Stomach (tissue), 9 donors: ENCODE data around the gene PPP1R3A. TPM values are rescaled to one million over a fixed set of nuclear protein-coding genes. Genes with fewer than 3 reads are reported as not detected.

Experiments
- DNase-seq, 2 donors: peaks; one replicate each; pipeline versions ENCODE4 v3.0.0 to v3.0.0-alpha.2; 2013 to 2019
- H3K27ac ChIP-seq, 5 donors: fragments of 200-600 bp in 4 of 5; sonication (generic) in 4 of 5; one replicate each; pipeline ENCODE4 v1.5.1; 2013 to 2019; ENCODE audit warnings: mild to moderate bottlenecking in 1 of 5, moderate library complexity in 1 of 5
- H3K27me3 ChIP-seq, 3 donors: fragments of 200-600 bp; sonication (generic); one replicate each; pipeline ENCODE4 v1.5.1; 2017 to 2019; ENCODE audit warnings: mixed run types in 1 of 3
- H3K36me3 ChIP-seq, 4 donors: fragments of 200-600 bp; sonication (generic); 1 replicate in 3 of 4; 2 replicates in 1 of 4; pipeline ENCODE4 v1.5.1; 2016 to 2019
- H3K4me1 ChIP-seq, 4 donors: fragments of 200-600 bp; sonication (generic); one replicate each; pipeline ENCODE4 v1.5.1; 2016 to 2019
- H3K4me3 ChIP-seq, 4 donors: fragments of 200-600 bp; sonication (generic) in 3 of 4; one replicate each; pipeline ENCODE4 v1.5.1; 2016 to 2019; ENCODE audit warnings: mild to moderate bottlenecking in 1 of 4
- H3K9me3 ChIP-seq, 4 donors: fragments of 200-600 bp; sonication (generic); one replicate each; pipeline ENCODE4 v1.5.1; 2016 to 2019
- CTCF ChIP-seq, 7 experiments: fragments of 450-650 bp in 4 of 7; fragments of 200-600 bp in 3 of 7; sonication (generic) in 3 of 7; IDR thresholded peaks; one replicate each; pipeline ENCODE4 v1.5.1; 2016 to 2019; ENCODE audit warnings: antibody characterized with exemption in 7 of 7, control low read depth in 2 of 7, mild to moderate bottlenecking in 1 of 7
- EP300 ChIP-seq: sonication (generic); formaldehyde crosslinking; IDR thresholded peaks from one replicate; pipeline ENCODE4 v1.6.1; 2017; ENCODE audit warnings: antibody characterized with exemption
- POLR2A ChIP-seq, 4 donors: fragments of 450-650 bp; IDR thresholded peaks; one replicate each; pipeline ENCODE4 v1.6.1; 2016; ENCODE audit warnings: antibody characterized with exemption in 4 of 4, control low read depth in 2 of 4, mild to moderate bottlenecking in 1 of 4, moderate library complexity in 1 of 4
- POLR2AphosphoS5 ChIP-seq, 3 donors: sonication (generic); formaldehyde crosslinking; IDR thresholded peaks; one replicate each; pipeline ENCODE4 v1.6.1; 2016; ENCODE audit warnings: antibody characterized with exemption in 3 of 3
- WGBS, 5 donors: extraction: QIAGEN DNeasy Blood & Tissue Kit in 3 of 5; methylation state at CpG; one replicate each; pipeline versions ENCODE4 v1.1.5 to v1.1.7; 2013 to 2018; 5-methylcytosine and 5-hydroxymethylcytosine counted together
- intact Hi-C: fragments of 100-400 bp; cut with DNase I; formaldehyde crosslinking; loops from one replicate; pipeline ENCODE4 v1.15.1; 2023; ENCODE audit warnings: low total_unique reads
- polyA plus RNA-seq, 3 donors: library from polyadenylated mRNA; stranded (reverse); fragments of 200-250 nt; gene quantifications; one replicate each; pipeline ENCODE4 v1.2.3, GENCODE V29; 2013
- total RNA-seq, 5 donors: library from RNA; depleted of rRNA; stranded (reverse); fragments of >200 nt; gene quantifications; one replicate each; pipeline versions ENCODE4 v1.1.0 to v1.2.3, GENCODE V29; 2014 to 2016
- donor health status: healthy with polysubstance abuse.
- donor health status: Bipolar disorder and iron deficiency.
- donor health status: healthy.

The PPP1R3A gene
- total and polyA plus RNA-seq, 8 donors = not detected

GRCh38 chr7:113891828-113892227 lies 27.0 kb downstream of the PPP1R3A start:
- H3K36me3 ChIP-seq = no peaks in the 10 kb centered on the region
- TF ChIP-seq EP300 = no peak
- no peak for TF ChIP-seq CTCF (IDR thresholded peaks at IDR 0.05)
- no peak for TF ChIP-seq POLR2A (IDR thresholded peaks at IDR 0.05)
- TF ChIP-seq POLR2AphosphoS5 (IDR thresholded peaks at IDR 0.05) = no peak
- intact Hi-C loops = no loop called here
- DNase-seq = peak in 1 of 2 donors; percentile 5
- no peaks in the 10 kb centered on the region for H3K9me3 ChIP-seq
- 40 to 50% (median 44%) methylated on average over 1 of the region's 1 CpG for WGBS, 5 donors
- no peaks in the 10 kb centered on the region for H3K4me1 ChIP-seq
- no peaks in the 10 kb centered on the region for H3K27me3 ChIP-seq
- no peak overlapping the region for H3K27ac ChIP-seq
- H3K4me3 ChIP-seq = no peak overlapping the region

- TF ChIP-seq POLR2A (IDR thresholded peaks at IDR 0.05) = no peak
- TF ChIP-seq POLR2AphosphoS5 (IDR thresholded peaks at IDR 0.05) = no peak
- TF ChIP-seq CTCF (IDR thresholded peaks at IDR 0.05) = no peak
- no peak for TF ChIP-seq EP300
- H3K27ac ChIP-seq = no peak overlapping the region
- DNase-seq = no peak
- H3K36me3 ChIP-seq = no peaks in the 10 kb centered on the region
- H3K4me1 ChIP-seq = no peaks in the 10 kb centered on the region
- intact Hi-C loops = no loop called here
- H3K27me3 ChIP-seq = no peaks in the 10 kb centered on the region
- no peak overlapping the region for H3K4me3 ChIP-seq
- WGBS, 5 donors = 73 to 87% (median 80%) methylated on average over 2 of the region's 2 CpGs
- no peaks in the 10 kb centered on the region for H3K9me3 ChIP-seq
Observed at GRCh38 chr7:113891031-113891350, 27.8 kb downstream of the PPP1R3A start.

GRCh38 chr7:113890331-113891030 lies 28.3 kb downstream of the PPP1R3A start:
- Histone ChIP-seq H3K4me1 (no peaks in the 10 kb centered on the region), H3K36me3 (no peaks in the 10 kb centered on the region), H3K27me3 (no peaks in the 10 kb centered on the region), H3K27ac (no peak overlapping the region), H3K4me3 (no peak overlapping the region), H3K9me3 (no peaks in the 10 kb centered on the region)
- DNase-seq = no peak
- WGBS, 5 donors = 70 to 88% (median 85%) methylated on average over 2 of the region's 2 CpGs
- TF ChIP-seq CTCF (IDR thresholded peaks at IDR 0.05) = no peak
- intact Hi-C loops = no loop called here

- no peak for TF ChIP-seq CTCF (IDR thresholded peaks at IDR 0.05)
- no peak for TF ChIP-seq POLR2AphosphoS5 (IDR thresholded peaks at IDR 0.05)
- TF ChIP-seq POLR2A (IDR thresholded peaks at IDR 0.05) = no peak
- no peak for TF ChIP-seq EP300
- no peaks in the 10 kb centered on the region for H3K36me3 ChIP-seq
- DNase-seq = no peak
- H3K27ac ChIP-seq = no peak overlapping the region
- intact Hi-C loops = no loop called here
- no peaks in the 10 kb centered on the region for H3K27me3 ChIP-seq
- H3K9me3 ChIP-seq = no peaks in the 10 kb centered on the region
- 83 to 93% (median 87%) methylated on average over 1 of the region's 1 CpG for WGBS, 5 donors
- H3K4me1 ChIP-seq = no peaks in the 10 kb centered on the region
- H3K4me3 ChIP-seq = no peak overlapping the region
Observed at GRCh38 chr7:113883096-113883495, 35.7 kb downstream of the PPP1R3A start.
